ENCODE data around the gene BRD7. TPM values are rescaled to one million over a fixed set of nuclear protein-coding genes. Genes with fewer than 3 reads are reported as not detected.

The BRD7 gene
- total RNA-seq, 1 donor from 2014 or later: 104 TPM

GRCh38 chr16:50298075-50298460 is 70.7 kb downstream of the BRD7 start:
- H3K27me3 Mint-ChIP-seq: no peaks in the 10 kb centered on the region
- TF ChIP-seq CTCF (IDR thresholded peaks at IDR 0.05; ENCODE audit: unreplicated experiment): no peak
- peaks cover 6% of the 10 kb centered on the region for H3K4me1 Mint-ChIP-seq (ENCODE audit: low read depth)
- no peak for DNase-seq (ENCODE audit: low spot score, unreplicated experiment)
- H3K27ac Mint-ChIP-seq: no peak overlapping the region
- no peaks in the 10 kb centered on the region for H3K9me3 Mint-ChIP-seq (ENCODE audit: low read depth)
- no peak overlapping the region for H3K4me3 Mint-ChIP-seq (ENCODE audit: low read depth)
- no peaks in the 10 kb centered on the region for H3K36me3 Mint-ChIP-seq (ENCODE audit: insufficient read depth)

- Mint-ChIP-seq H3K27ac (no peak overlapping the region), H3K9me3 (ENCODE audit: low read depth) (no peaks in the 10 kb centered on the region), H3K36me3 (ENCODE audit: insufficient read depth) (no peaks in the 10 kb centered on the region), H3K4me1 (ENCODE audit: low read depth) (peaks cover 4% of the 10 kb centered on the region), H3K27me3 (no peaks in the 10 kb centered on the region), H3K4me3 (ENCODE audit: low read depth) (no peak overlapping the region)
- TF ChIP-seq CTCF (IDR thresholded peaks at IDR 0.05; ENCODE audit: unreplicated experiment): no peak
- DNase-seq (ENCODE audit: low spot score, unreplicated experiment): no peak
Observed at GRCh38 chr16:50297301-50298074, 71.3 kb downstream of the BRD7 start.

GRCh38 chr16:50296807-50297206 is 72.0 kb downstream of the BRD7 start:
- H3K9me3 Mint-ChIP-seq (ENCODE audit: low read depth): no peaks in the 10 kb centered on the region

GRCh38 chr16:50295541-50296132 is 73.2 kb downstream of the BRD7 start:
- H3K36me3 Mint-ChIP-seq (ENCODE audit: insufficient read depth): no peaks in the 10 kb centered on the region
- no peaks in the 10 kb centered on the region for H3K9me3 Mint-ChIP-seq (ENCODE audit: low read depth)
- H3K27me3 Mint-ChIP-seq: no peaks in the 10 kb centered on the region
- DNase-seq (ENCODE audit: low spot score, unreplicated experiment): no peak
- no peak overlapping the region for H3K27ac Mint-ChIP-seq
- no peak for TF ChIP-seq CTCF (IDR thresholded peaks at IDR 0.05; ENCODE audit: unreplicated experiment)
- no peak overlapping the region for H3K4me3 Mint-ChIP-seq (ENCODE audit: low read depth)
- H3K4me1 Mint-ChIP-seq (ENCODE audit: low read depth): no peaks in the 10 kb centered on the region

More at GRCh38 chr16:50296807-50297206, 72.0 kb downstream of the BRD7 start:
- TF ChIP-seq CTCF (IDR thresholded peaks at IDR 0.05; ENCODE audit: unreplicated experiment): no peak
- H3K4me1 Mint-ChIP-seq (ENCODE audit: low read depth): no peaks in the 10 kb centered on the region
- no peaks in the 10 kb centered on the region for H3K27me3 Mint-ChIP-seq
- no peak for DNase-seq (ENCODE audit: low spot score, unreplicated experiment)
- H3K36me3 Mint-ChIP-seq (ENCODE audit: insufficient read depth): no peaks in the 10 kb centered on the region
- H3K4me3 Mint-ChIP-seq (ENCODE audit: low read depth): no peak overlapping the region
- H3K27ac Mint-ChIP-seq: no peak overlapping the region

- DNase-seq (ENCODE audit: low spot score, unreplicated experiment): no peak
- H3K9me3 Mint-ChIP-seq (ENCODE audit: low read depth): no peaks in the 10 kb centered on the region
- TF ChIP-seq CTCF (IDR thresholded peaks at IDR 0.05; ENCODE audit: unreplicated experiment): no peak
- no peaks in the 10 kb centered on the region for H3K27me3 Mint-ChIP-seq
- no peak overlapping the region for H3K4me3 Mint-ChIP-seq (ENCODE audit: low read depth)
- no peaks in the 10 kb centered on the region for H3K4me1 Mint-ChIP-seq (ENCODE audit: low read depth)
- H3K36me3 Mint-ChIP-seq (ENCODE audit: insufficient read depth): no peaks in the 10 kb centered on the region
- no peak overlapping the region for H3K27ac Mint-ChIP-seq
Observed at GRCh38 chr16:50294955-50295354, 73.8 kb downstream of the BRD7 start.

Data from progenitor cell of endocrine pancreas (in vitro differentiated cells).